ENCODE measurements around the gene GPR55.

GRCh38 chr2:230954746-230955145 is 29.7 kb upstream of the GPR55 start:
- TF ChIP-seq CTCF (IDR thresholded peaks at IDR 0.05) (no peak), EZH2 (IDR thresholded peaks at IDR 0.05; ENCODE audit: borderline replicate concordance, insufficient read depth, low read depth, low read length, poor library complexity, severe bottlenecking) (no peak)

Measured in B cell (primary cell).